Natural killer cell treated with Interleukin-12 subunit alpha and Interleukin-12 subunit beta and Interleukin-15 and Interleukin-18, amount 100 ng/mL, for 72 hours (primary cell): ENCODE data around the gene MAGEB18. TPM values are rescaled to one million over a fixed set of nuclear protein-coding genes. Genes with fewer than 3 reads are reported as not detected.

Experiments used
- ATAC-seq, 2 donors: fragments of 150-1000 bp; cut with Tn5 transposase in 1 of 2; sonication (Bioruptor Pico), chemical (Tn5 transposase) in 1 of 2; 2 replicates each; pipeline ENCODE4 v1.10.0; 2021
- DNase-seq: peaks from one replicate; pipeline ENCODE4 v3.0.0; 2022; ENCODE audit warnings: low spot score
- H3K27ac Mint-ChIP-seq, 2 donors: 1 replicate in 1 of 2; 2 replicates in 1 of 2; pipeline ENCODE4 v1.8.0; 2022; ENCODE audit warnings: mixed read lengths in 2 of 2, mild to moderate bottlenecking in 1 of 2, moderate library complexity in 1 of 2
- H3K27me3 Mint-ChIP-seq, 2 donors: 1 replicate in 1 of 2; 2 replicates in 1 of 2; pipeline ENCODE4 v1.8.0; 2022; ENCODE audit warnings: mixed read lengths in 2 of 2
- H3K36me3 Mint-ChIP-seq: one replicate; pipeline ENCODE4 v1.8.0; 2022; ENCODE audit warnings: mixed read lengths
- H3K4me1 Mint-ChIP-seq, 2 donors: 1 replicate in 1 of 2; 2 replicates in 1 of 2; pipeline ENCODE4 v1.8.0; 2022; ENCODE audit warnings: low read depth in 2 of 2, mixed read lengths in 2 of 2, mild to moderate bottlenecking in 1 of 2
- H3K4me3 Mint-ChIP-seq: one replicate; pipeline ENCODE4 v1.8.0; 2022; ENCODE audit warnings: mixed read lengths
- H3K9me3 Mint-ChIP-seq: 2 replicates; pipeline ENCODE4 v1.8.0; 2022; ENCODE audit warnings: mixed read lengths
- total RNA-seq, 2 donors: library from RNA; stranded (reverse); gene quantifications; one replicate each; pipeline ENCODE4 v1.2.3, GENCODE V29; 2022

MAGEB18 gene
- total RNA-seq, result not detected

- Mint-ChIP-seq H3K4me1 (no peaks in the 10 kb centered on the region), H3K36me3 (no peaks in the 10 kb centered on the region), H3K9me3 (peaks cover 3% of the 10 kb centered on the region), H3K27me3 (no peaks in the 10 kb centered on the region), H3K4me3 (no peak within 1 kb of the TSS), H3K27ac (no peak within 1 kb of the TSS)
- no peak for DNase-seq
- no peak for ATAC-seq
Observed at GRCh38 chrX:26138274-26138673, at the start of gene MAGEB18. MAGEB18 (plus strand) TSS chrX:26138343; CDS start chrX:26138986, 643 bp downstream.

DNA sequence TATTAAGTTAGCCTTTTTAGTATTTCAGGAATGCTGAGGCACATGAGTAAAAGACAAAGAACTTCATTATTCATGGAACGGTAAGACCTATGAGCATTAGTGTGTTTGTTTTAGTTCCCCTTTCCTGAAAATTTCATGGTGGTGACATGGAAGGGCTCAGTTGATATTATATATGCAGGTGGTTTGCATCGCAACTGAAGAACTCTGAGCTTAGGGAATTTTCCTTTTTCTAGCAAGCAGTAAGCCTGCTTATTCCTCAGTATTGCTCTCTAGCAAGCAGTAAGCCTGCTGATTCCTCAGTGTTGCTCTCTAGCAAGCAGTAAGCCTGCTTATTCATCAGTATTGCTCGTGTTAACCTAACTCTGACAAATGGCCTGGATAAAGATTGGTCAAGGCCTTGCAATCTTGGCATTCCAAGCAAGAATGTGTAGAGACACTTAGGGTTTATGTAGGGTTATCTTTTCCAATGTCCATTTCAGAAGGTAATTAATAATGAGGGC, 37.7 kb upstream of the MAGEB18 start:
- ATAC-seq (no peak), DNase-seq (no peak)
- Mint-ChIP-seq H3K4me1 (no peaks in the 10 kb centered on the region), H3K9me3 (peaks cover 5% of the 10 kb centered on the region), H3K27me3 (no peaks in the 10 kb centered on the region), H3K36me3 (no peaks in the 10 kb centered on the region), H3K4me3 (no peak overlapping the region), H3K27ac (no peak overlapping the region)

DNA sequence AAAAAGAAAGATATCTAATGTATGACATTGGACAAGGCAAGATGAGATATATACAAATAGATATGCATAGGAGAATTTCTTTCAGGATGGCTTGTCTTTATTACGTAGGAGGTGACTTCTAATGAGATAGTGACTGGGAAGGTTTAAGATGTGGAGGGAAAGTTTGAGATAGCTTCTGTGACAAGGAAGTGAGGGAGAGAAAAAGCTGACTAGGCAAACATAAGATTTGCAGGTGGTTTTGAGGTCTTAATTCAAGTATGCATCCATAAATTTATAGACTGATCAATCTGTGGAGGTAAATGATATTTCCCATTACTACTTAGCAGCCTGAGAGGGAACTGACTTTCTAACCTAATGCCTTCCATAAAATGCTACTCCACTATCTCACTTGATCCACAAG, 29.0 kb upstream of the MAGEB18 start:
- Mint-ChIP-seq H3K4me1 (no peaks in the 10 kb centered on the region), H3K4me3 (no peak overlapping the region), H3K27me3 (no peaks in the 10 kb centered on the region)

DNA sequence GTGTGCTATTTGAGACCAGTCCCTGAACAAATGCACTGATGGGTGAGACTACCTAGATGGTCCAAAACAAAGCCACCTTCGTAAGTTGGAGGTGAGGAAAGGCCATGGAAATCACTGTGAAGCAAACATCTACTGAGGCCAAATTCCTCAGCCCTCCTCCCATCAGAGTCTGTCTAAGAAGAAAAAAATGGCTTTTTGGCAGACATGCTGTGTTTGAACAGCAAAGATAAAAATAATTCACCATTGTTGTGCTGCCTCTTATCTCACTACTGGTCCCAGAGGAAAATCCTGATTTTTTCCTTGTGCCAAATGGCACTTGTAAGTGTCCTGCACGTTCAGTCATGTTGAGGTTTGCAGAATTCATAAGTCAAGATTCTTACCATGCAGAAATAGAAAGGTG, 7.9 kb downstream of the MAGEB18 start:
- no peak for ATAC-seq
- Mint-ChIP-seq H3K9me3 (no peaks in the 10 kb centered on the region), H3K27ac (no peak overlapping the region), H3K4me3 (no peak overlapping the region), H3K36me3 (no peaks in the 10 kb centered on the region), H3K27me3 (no peaks in the 10 kb centered on the region), H3K4me1 (no peaks in the 10 kb centered on the region)
- DNase-seq, result no peak

More for the DNA sequence above, 29.0 kb upstream of the MAGEB18 start:
- Mint-ChIP-seq H3K36me3 (peaks cover 5% of the 10 kb centered on the region), H3K27ac (no peak overlapping the region), H3K9me3 (peaks cover 3% of the 10 kb centered on the region)
- ATAC-seq, result no peak
- no peak for DNase-seq

DNA sequence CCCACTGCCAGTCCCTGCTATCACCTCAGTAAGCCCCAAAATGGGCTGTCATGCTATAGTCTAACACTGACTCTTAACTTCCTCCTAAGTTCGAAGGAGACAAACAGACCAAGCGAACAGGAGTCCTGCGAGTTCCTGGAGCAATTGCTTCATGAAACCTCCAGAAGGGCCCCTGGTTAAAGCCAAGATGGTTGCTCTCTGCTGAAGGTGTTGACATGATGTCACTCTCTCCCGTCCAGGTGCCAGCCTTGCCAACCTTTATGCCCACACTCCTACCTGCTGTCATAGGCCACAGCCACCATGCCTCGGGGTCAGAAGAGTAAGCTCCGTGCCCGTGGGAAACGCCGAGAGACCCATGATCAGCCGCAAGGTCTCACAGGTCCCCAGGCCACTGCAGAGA, 22.2 kb downstream of the MAGEB18 start, which contains the start of gene MAGEB6B:
Gene MAGEB6B, plus strand, starts transcription at position 301 of the 400 bp plus-strand sequence. Its CDS starts 0 bp downstream, at position 301.
- Mint-ChIP-seq H3K4me3 (no peak within 1 kb of the TSS), H3K4me1 (no peaks in the 10 kb centered on the region), H3K27ac (no peak within 1 kb of the TSS), H3K27me3 (no peaks in the 10 kb centered on the region), H3K9me3 (peaks cover 12% of the 10 kb centered on the region), H3K36me3 (no peaks in the 10 kb centered on the region)
- ATAC-seq (no peak), DNase-seq (no peak)

Other genes starting within 250 kb of the MAGEB18 start
- not detected for gene MAGEB6B, start 22.3 kb downstream of the MAGEB18 start, total RNA-seq
- not detected for gene MAGEB6, start 54.1 kb downstream of the MAGEB18 start, total RNA-seq
- gene MAGEB5, start 77.8 kb downstream of the MAGEB18 start, total RNA-seq, result not detected